Measurements from ENCODE around the gene SLC35G3. TPM values are rescaled to one million over a fixed set of nuclear protein-coding genes. Genes with fewer than 3 reads are reported as not detected.

The SLC35G3 gene
- total RNA-seq, 1 experiment from 2014 or later = not detected

- H3K9ac ChIP-seq (ENCODE audit: low read length) = no peak overlapping the region
- intact Hi-C loops (cut with micrococcal nuclease) = no loop called here
- no peak overlapping the region for H2AFZ ChIP-seq (ENCODE audit: low read length)
- BruUV-seq (replicated peaks) = no TSS peak
- no peak overlapping the region for H3K27ac ChIP-seq (ENCODE audit: low read length)
- peaks cover 9% of the 10 kb centered on the region for H3K4me1 ChIP-seq (ENCODE audit: insufficient read depth, low read length)
- H3K9me2 ChIP-seq (replicated peaks; ENCODE audit: low read length) = no peaks in the 10 kb centered on the region
- no peaks in the 10 kb centered on the region for H3K9me3 ChIP-seq (ENCODE audit: low read length)
- no peak overlapping the region for H3K4me3 ChIP-seq (ENCODE audit: low read length)
- H3K4me2 ChIP-seq (ENCODE audit: low read length) = no peak overlapping the region
- TF ChIP-seq, protein P1, sequence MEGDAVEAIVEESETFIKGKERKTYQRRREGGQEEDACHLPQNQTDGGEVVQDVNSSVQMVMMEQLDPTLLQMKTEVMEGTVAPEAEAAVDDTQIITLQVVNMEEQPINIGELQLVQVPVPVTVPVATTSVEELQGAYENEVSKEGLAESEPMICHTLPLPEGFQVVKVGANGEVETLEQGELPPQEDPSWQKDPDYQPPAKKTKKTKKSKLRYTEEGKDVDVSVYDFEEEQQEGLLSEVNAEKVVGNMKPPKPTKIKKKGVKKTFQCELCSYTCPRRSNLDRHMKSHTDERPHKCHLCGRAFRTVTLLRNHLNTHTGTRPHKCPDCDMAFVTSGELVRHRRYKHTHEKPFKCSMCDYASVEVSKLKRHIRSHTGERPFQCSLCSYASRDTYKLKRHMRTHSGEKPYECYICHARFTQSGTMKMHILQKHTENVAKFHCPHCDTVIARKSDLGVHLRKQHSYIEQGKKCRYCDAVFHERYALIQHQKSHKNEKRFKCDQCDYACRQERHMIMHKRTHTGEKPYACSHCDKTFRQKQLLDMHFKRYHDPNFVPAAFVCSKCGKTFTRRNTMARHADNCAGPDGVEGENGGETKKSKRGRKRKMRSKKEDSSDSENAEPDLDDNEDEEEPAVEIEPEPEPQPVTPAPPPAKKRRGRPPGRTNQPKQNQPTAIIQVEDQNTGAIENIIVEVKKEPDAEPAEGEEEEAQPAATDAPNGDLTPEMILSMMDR (conservative IDR thresholded peaks at IDR 0.05; ENCODE audit: low read depth, low read length) = no peak
- TF ChIP-seq EZH2phosphoT487 (IDR thresholded peaks at IDR 0.05; ENCODE audit: borderline replicate concordance, low read length) (no peak), EZH2 (IDR thresholded peaks at IDR 0.05; ENCODE audit: low read length, unreplicated experiment) (no peak)
- no peaks in the 10 kb centered on the region for H3K79me2 ChIP-seq (ENCODE audit: low read length)
- ATAC-seq = peak; percentile 65
- H3K36me3 ChIP-seq (ENCODE audit: low read depth, low read length) = no peaks in the 10 kb centered on the region
- H4K20me1 ChIP-seq (ENCODE audit: low read length) = no peaks in the 10 kb centered on the region
- no peaks in the 10 kb centered on the region for H3F3A ChIP-seq (ENCODE audit: low read length, unreplicated experiment)
- ChIA-PET CTCF (interaction anchor here (0.6 to 0.7 kb wide), 2 partner anchors 19 to 283 kb away, joined by 3 to 6 read pairs; no protein-coding TSS in a partner anchor), POLR2A (ENCODE audit: unreplicated experiment) (no interaction called here)
- H3K27me3 ChIP-seq (ENCODE audit: low read length) = no peaks in the 10 kb centered on the region; the same call in 1 of the 2 replicates
- DNase-seq = peak; percentile 51
Observed at GRCh38 chr17:35167666-35168065, 26.5 kb downstream of the SLC35G3 start.

DNA sequence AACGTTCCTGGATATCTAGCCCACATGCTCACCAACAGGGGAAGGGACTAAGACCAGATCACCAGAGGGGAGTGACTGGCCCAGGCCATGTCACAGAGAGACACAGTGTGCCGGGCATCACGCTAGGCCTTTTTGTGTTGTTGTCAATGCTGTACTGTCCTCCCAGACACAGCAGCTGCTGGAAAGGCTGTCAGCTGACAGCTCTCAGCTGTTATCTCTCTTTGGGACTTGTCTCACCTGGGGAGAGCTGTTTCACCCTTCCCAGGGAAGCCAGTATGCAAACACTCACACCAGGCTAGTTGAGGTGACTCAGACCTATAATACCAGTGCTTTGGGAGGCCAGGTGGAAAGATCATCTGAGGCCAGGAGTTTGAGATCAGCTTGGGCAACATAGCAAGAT is 27.1 kb downstream of the SLC35G3 start:
- POLR2A ChIA-PET (ENCODE audit: unreplicated experiment) = interaction anchor here (0.5 to 0.6 kb wide), 2 partner anchors 87 to 383 kb away, joined by 3 to 8 read pairs; no protein-coding TSS in a partner anchor
- Histone ChIP-seq H3K27ac (ENCODE audit: low read length) (no peak overlapping the region), H3K9me3 (ENCODE audit: low read length) (no peaks in the 10 kb centered on the region), H3K36me3 (ENCODE audit: low read depth, low read length) (no peaks in the 10 kb centered on the region), H3F3A (ENCODE audit: low read length, unreplicated experiment) (no peaks in the 10 kb centered on the region), H3K9ac (ENCODE audit: low read length) (no peak overlapping the region), H3K4me3 (ENCODE audit: low read length) (no peak overlapping the region), H3K4me1 (ENCODE audit: insufficient read depth, low read length) (peaks cover 9% of the 10 kb centered on the region), H4K20me1 (ENCODE audit: low read length) (no peaks in the 10 kb centered on the region), H2AFZ (ENCODE audit: low read length) (no peak overlapping the region), H3K79me2 (ENCODE audit: low read length) (no peaks in the 10 kb centered on the region), H3K27me3 (ENCODE audit: low read length) (no peaks in the 10 kb centered on the region; the same call in 1 of the 2 replicates), H3K9me2 (replicated peaks; ENCODE audit: low read length) (no peaks in the 10 kb centered on the region), H3K4me2 (ENCODE audit: low read length) (no peak overlapping the region)
- BruUV-seq (replicated peaks) = no TSS peak
- DNase-seq (peak; percentile 30), ATAC-seq (no peak; the same call in 1 of the 2 replicates)
- CTCF ChIA-PET = interaction anchor here (0.6 kb wide), 1 partner anchor 284 kb away, joined by 6 read pairs; no protein-coding TSS in a partner anchor
- TF ChIP-seq EZH2phosphoT487 (IDR thresholded peaks at IDR 0.05; ENCODE audit: borderline replicate concordance, low read length) (no peak), EZH2 (IDR thresholded peaks at IDR 0.05; ENCODE audit: low read length, unreplicated experiment) (no peak)
- TF ChIP-seq, protein P1 (conservative IDR thresholded peaks at IDR 0.05; ENCODE audit: low read depth, low read length) = no peak
- intact Hi-C loops (cut with micrococcal nuclease) = no loop called here

GRCh38 chr17:35166526-35166925 is 27.7 kb downstream of the SLC35G3 start:
- DNase-seq (no peak), ATAC-seq (no peak)
- Histone ChIP-seq H3K9me2 (replicated peaks; ENCODE audit: low read length) (no peaks in the 10 kb centered on the region), H3K4me2 (ENCODE audit: low read length) (no peak overlapping the region), H3K9ac (ENCODE audit: low read length) (no peak overlapping the region), H3K4me3 (ENCODE audit: low read length) (no peak overlapping the region), H3F3A (ENCODE audit: low read length, unreplicated experiment) (no peaks in the 10 kb centered on the region), H4K20me1 (ENCODE audit: low read length) (no peaks in the 10 kb centered on the region), H3K9me3 (ENCODE audit: low read length) (no peaks in the 10 kb centered on the region), H2AFZ (ENCODE audit: low read length) (no peak overlapping the region), H3K36me3 (ENCODE audit: low read depth, low read length) (no peaks in the 10 kb centered on the region), H3K79me2 (ENCODE audit: low read length) (no peaks in the 10 kb centered on the region), H3K4me1 (ENCODE audit: insufficient read depth, low read length) (peaks cover 5% of the 10 kb centered on the region), H3K27ac (ENCODE audit: low read length) (no peak overlapping the region), H3K27me3 (ENCODE audit: low read length) (no peaks in the 10 kb centered on the region; the same call in 1 of the 2 replicates)
- intact Hi-C loops (cut with micrococcal nuclease) = no loop called here
- CTCF ChIA-PET = no interaction called here
- BruUV-seq (replicated peaks) = no TSS peak
- TF ChIP-seq EZH2 (IDR thresholded peaks at IDR 0.05; ENCODE audit: low read length, unreplicated experiment) (no peak), EZH2phosphoT487 (IDR thresholded peaks at IDR 0.05; ENCODE audit: borderline replicate concordance, low read length) (no peak)
- TF ChIP-seq, protein P1 (conservative IDR thresholded peaks at IDR 0.05; ENCODE audit: low read depth, low read length) = no peak
- POLR2A ChIA-PET (ENCODE audit: unreplicated experiment) = interaction anchor here (0.5 kb wide), 1 partner anchor 87 kb away, joined by 3 read pairs; no protein-coding TSS in a partner anchor
